GM18519 (cell line): Measurements from ENCODE around the gene TKFC.
A peak's percentile ranks its signal among the peaks of the same experiment; 100 is the strongest.

Source experiments
- ATAC-seq: cut with Tn5 transposase; IDR thresholded peaks from one replicate; pipeline ENCODE4 v1.9.1; 2021; ENCODE audit warnings: mild to moderate bottlenecking, moderate library complexity; ENCODE audit not compliant: unreplicated experiment, low FRiP score

Gene TKFC

DNA sequence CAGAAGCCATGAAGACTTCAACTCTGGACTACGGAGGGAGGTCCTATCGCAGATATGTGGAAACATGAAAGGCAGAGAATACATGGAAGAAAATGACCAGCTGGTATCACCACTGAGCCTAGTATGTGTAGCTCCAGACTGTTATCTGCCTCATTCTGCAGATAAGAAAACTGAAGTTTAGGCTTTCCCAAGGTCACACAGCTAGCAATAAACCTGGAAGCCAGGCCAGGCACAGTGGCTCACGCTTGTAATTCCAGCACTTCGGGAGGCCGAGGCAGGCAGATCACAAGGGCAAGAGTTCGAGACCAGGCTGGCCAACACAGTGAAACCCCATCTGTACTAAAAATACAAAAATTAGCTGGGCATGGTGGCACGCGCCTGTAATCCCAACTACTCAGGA is 22.3 kb upstream of the TKFC start:
- ATAC-seq = no peak

DNA sequence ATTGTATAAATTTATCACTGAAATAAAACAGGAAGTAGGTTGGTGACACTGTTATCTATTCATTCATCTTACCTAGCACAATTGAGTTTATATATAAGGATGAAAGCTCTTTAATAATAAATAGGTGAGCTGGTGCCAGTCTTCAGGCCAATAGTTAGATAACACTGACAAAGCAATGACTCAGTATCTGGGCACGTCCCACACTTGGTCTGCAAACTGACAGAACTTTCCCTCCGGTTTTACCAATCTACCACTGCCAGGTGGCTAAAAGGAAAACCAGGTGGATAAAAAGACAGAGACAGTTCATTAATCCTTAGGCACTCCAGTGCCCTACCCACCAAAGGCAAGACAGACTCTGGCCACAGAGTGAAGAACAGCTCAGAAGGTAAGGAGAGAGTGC is 17.8 kb upstream of the TKFC start:
- ATAC-seq = no peak

DNA sequence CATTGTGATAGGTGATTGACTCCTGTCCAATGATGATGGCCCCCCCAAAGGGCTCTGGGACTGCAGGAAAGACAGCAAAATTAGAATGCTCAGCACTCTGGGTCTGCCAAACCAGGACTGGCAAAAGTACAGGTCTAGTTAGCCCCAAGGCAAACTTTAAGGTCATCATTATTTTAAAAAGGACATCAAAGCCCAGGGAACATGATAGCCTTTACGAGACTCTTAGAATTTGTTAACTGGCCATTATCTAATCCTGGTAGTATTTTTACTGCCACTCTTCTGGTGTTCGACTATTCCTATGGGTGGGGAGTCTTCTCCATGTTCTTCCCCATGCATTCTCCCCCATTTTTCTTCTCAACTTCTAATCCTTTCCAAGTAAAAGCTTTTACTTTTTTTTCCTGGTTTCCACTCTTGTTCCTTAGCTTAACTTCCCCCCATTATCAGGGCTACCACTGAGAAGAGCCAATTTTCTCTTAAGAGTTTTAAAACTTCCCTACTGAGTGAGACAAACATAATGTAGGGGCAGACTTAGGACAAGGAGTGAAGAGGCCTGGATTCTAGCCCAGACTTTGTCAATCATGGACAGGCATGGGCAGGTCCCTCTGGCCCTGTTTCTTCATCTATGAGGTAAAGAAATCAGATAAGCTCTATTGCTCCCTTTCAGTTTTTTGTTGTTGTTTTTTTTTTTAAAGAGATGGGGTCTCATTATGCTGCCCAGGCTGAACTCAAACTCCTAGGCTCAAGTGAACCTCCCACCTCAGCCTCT is 7.2 kb upstream of the TKFC start:
- ATAC-seq = no peak

DNA sequence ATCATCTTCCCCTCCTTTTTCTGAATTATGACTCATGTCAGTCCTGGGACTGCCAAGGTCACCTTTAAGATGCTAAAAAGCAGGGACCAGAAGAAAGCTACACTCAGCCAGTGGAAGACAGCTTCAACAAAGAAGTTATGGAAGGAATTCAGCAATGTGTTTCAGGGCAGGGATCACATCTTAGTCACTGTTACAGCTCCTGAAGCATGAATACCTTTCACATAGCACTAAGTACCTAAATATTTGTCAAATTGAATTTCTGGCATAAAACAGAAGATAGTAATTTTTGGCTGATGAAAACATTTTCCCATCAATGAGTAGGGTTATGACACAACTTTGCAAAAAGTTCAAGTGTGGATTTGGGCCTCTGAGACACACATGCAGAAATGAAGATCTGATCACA is 5.4 kb upstream of the TKFC start:
- ATAC-seq = no peak

DNA sequence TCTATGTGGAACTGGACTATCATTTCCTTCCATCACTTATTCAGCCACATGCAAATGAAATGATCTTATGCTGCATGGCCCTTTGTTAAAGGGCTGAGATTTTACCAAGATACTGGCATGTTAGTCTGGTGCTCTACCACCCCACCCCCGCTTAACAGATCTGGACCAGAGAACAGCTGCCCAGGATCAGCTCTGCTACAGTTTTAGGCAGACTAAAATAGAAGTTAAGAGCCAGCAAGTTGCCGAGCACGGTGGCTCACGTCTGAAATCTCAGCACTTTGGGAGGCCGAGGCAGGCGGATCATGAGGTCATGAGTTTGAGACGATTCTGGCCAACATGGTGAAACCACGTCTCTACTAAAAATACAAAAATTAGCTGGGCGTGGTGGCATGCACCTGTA is 4.7 kb upstream of the TKFC start:
- ATAC-seq = no peak

DNA sequence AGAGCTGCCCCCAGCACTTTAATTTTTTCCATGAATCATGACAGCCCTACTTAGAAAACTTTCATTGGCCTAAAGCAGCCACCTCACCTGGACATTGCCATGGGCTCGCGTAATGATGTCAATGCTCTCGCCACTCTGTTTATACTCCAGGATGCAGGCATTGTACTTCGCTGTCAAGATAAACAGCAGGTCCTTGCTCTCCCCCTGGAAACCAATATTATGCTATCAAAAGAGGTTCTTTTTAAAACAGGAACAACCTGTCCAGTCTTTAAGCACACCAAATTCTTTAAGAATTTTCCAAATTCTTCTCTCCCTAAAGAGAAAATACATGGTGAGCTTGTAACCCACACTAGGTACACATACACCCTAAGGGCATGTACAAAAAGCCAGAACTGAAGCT is 3.2 kb upstream of the TKFC start:
- no peak for ATAC-seq

DNA sequence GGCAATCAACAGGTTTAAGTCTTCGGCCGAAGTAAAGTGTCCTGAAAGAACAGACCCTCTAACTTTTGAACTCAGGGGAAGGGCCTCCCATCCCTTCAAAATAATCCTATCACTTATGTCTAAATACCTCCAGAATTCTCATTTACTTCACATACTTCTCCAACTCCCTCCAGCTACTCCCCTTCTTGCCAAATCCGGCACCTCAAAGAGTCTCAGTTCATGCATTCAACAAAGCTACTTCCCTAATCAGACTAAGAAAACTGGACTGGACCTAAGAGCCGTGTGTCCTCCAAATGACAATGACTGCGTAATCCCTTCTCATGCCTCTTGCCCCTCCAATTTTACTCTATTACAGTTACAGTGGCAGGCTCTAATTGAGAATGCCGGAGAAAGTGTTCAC is 1.4 kb upstream of the TKFC start:
- ATAC-seq = no peak

DNA sequence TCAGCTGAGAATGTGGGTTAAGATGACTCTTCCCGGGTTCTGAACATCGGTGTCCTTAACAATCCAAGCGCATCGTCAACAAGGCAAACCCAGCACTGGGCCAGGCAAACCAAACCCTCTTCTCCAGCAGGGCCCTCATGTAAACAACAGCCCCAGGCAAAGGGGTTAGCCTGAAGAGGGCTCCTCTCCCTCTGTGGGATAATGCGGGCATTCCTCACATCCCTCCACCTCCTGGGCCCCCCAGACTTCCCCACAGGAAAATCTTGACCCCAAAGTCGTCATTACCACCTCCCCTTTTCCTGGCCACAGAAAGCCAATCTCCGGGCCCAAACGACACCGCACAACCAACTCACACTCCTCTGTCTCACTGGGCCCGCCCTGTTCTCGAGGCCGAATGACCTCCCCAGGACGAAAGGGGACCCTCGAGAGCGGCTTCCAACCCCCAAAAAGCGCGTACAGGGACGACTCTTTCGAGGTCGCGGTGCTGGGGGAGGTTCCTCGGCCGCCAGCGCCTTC is 689 bp upstream of the TKFC start:
- ATAC-seq = no peak

DNA sequence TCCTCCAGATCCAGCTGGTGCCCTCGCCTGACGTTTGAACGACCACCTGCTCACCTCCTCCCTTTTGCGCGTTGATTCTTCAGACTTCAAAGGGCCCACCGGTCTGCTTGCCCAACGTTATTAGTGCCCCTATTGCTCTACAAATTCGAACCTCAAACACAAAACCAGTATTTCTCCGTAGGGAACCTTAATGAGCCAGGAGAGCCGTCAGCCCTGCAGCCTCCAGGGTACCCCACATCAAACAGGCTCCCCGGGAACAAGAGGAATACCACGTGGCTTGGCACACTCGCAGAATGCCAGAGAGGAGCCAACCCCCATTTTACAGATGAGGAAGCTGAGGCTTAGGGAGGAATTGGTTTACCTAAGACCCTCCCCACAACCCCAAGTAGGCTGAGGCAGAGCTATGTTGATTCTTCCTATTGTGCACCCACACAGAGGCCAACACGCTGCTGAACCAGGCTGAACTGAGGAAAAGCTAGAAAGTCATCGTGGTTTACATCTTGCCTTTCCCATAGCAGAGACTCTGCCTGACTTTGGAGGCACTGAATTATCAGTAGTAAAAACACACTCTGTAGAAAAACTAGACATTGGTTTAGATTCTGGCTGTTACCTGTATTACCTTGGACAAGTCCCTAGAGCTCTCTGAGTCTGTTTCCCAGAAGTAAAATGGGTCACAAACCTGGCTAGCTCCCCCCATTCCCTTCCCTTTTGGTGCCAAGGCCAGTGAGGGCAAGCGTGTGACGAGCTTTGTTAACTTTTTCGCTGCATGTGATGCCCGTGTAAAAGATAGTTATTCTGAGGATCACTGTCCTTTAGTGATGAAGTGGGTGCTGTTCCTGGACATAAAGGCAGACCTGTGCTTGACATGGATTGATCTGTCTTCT is 764 bp downstream of the TKFC start:
- ATAC-seq = no peak

DNA sequence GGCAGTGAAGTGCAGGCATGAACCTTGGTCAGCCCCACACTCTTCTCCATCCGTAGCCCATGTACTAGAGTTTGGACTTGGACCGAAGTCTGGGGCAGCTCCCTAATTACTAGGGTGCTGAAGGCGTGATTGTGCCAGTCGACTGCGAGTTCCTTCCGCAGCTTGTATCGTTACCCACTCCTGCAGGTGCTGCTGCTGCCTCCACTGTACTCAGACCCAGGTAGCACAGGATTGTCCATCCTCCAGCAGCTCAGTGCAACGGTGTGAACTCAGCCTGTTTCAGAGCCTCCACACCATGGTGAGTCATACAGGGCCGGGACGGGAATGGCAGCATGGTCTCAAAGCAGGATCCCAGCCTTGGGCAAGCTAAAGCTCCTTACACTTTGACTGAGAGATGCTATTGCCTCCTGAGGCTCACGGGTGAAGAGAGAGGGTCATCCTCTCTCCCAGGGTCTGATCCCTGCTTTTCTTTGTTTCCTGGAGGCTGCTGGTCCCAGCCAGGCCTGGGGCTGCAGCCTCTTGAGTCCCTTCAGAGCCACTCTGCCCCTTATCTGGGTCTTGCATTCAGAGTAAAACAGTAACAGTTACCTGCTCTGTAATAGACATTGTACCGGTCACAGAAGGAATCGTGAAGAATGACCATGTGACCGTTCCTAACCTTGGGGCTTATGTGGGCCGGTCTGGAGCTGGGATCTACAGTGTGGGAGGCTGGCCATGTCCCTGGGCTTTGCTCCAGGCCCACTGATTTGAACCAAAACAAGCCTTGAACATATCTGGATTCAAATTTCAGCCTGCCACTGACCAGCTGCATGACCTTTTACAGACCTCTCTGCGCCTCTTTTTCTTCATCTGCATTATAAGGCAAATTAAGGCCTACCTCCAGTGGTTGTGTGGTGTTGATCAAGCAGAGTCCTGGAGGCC is 1.7 kb downstream of the TKFC start:
- ATAC-seq = no peak

DNA sequence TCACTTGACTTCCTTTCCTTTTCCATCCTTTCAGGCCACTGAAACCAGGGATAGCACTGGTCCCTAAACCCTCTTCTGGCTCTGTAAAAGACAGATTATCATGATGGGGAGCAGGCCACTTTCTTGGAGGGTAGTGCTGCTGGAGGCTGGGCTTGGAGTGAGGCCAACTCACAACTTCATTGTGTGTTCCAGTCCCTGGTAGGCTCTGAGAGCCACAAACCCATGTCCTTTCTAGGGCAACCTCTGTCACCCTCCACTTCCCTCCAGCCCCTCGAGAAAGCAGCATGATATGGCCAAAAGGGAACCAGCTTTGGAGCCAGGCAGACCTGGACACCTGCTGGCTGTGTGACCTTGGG is 2.3 kb downstream of the TKFC start:
- no peak for ATAC-seq

DNA sequence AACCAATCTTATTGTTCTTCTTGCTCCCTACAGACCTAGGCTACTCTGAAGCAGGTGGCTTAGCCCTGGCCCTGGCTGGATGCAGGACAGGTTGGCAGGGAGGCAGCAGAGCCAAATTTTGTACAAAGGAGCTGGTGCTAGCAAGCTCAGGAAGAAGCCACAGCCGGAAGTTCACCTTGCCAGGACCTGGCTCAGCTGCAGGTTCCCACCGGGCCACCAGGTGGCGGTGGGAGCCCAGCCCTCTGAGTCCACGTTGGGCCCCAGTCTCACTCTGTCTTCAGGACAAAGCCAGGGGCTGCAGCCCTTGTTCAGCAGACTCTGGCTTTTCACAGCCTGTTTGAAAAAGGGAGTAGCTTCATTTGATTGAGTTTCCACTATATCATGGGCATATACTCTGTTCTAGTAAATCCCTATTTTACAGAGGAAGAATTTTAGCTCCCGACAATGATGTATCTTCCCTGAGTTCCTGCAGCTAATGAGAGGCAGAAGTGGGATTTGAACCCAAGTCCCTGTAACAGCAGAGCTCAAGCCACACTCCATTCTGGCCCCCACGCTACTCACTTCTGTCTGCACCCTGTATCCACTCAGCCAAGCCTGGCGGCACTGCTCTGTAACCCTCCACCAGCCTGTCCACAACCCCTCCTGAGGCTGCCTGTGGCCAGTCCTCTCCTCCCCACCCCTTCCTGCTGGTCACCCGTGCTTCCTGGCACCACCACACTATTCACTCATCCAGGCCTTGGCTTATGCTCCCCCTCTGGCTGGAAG is 3.3 kb downstream of the TKFC start:
- peak; percentile 52 for ATAC-seq

DNA sequence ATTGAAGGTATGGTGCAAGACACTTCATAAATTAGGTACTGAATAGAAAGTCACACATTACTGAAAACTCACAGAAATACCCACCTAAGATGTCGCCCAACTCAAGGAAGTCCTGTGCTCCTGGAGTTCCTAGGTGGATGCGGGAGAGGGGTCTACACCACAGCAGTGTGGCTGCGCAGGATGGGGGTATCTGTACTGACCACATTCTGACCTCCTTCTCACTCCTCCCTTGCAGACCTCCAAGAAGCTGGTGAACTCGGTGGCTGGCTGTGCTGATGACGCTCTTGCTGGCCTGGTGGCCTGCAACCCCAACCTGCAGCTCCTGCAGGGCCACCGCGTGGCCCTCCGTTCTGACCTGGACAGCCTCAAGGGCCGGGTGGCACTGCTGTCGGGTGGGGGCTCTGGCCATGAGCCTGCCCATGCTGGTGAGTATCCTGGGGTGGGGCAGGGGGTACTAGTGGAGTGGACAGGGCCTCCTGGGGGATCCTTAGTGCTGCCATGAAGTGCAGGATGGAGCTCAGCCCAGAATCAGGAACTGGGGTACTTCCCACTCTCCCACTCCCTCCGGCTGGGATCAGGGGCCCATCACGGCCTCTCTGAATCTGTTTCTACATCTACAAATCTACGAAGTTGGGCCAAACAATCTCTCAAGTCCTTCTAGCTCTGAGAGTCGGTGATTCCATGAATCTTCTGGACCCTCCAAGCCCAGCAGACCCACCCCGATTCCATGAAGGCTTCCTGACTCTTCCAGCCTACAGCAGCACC is 4.9 kb downstream of the TKFC start:
- no peak for ATAC-seq

DNA sequence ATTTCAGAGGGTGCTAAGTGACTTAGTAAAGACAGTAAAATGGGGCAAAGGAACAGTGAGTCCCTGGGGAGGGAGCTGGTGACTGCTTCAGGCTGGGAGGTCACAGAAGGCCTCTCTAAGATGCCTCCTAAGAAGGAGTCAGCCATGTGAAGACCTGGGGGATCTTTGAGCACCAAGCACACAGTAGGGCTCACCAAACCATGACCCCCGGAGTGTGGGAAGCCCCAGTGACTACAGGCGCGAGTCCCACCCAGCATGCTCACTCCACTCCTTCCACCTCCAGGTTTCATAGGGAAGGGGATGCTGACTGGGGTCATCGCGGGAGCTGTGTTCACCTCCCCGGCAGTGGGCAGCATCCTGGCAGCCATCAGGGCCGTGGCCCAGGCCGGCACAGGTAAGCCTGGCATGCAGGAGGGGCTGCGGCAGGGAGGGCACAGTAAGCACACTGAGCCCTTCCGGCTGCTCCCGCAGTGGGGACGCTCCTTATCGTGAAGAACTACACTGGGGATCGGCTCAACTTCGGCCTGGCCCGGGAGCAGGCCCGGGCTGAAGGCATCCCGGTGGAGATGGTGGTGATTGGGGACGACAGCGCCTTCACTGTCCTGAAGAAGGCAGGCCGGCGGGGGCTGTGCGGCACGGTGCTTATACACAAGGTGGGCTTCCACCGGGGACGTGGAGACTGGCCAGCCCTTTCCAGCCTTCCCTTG is 5.9 kb downstream of the TKFC start:
- no peak for ATAC-seq

DNA sequence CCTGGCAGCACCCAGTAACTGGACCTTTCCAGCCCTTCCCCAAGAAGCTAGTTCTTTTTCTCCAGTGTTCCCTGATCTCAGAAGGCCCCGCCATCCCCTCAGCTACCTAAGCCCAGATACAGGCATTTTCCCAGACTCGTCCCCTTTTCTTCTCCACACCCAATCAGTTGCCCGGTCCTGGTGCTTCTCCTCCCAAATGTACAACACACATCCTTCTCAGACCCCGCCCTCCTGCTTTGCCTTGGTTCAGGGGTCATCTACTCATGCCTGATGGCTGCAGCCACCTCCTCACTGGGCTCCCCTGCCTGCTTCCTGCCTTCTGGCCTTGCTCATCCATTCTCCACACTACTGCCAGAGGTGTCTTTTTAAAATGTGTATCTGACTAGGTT is 6.5 kb downstream of the TKFC start:
- no peak for ATAC-seq

DNA sequence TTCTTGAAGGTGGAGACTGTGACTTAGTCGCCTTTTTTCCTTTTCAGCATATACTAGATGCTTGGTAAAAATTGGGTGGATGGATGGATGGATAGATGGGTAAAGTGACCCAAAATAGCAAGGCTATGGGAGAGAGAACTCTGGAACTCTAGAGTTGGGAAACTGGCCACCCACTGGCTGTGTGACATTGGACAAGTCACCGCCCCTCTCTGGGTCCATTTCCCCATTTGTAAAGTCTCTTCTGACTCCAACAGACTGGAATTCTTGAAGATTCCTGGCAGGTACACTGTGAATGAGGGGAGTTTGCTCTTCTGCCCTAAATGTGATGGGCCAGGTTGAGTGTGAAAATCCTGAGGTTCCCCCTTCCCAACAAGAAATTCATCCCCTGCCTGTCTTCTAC is 8.0 kb downstream of the TKFC start:
- ATAC-seq = no peak

DNA sequence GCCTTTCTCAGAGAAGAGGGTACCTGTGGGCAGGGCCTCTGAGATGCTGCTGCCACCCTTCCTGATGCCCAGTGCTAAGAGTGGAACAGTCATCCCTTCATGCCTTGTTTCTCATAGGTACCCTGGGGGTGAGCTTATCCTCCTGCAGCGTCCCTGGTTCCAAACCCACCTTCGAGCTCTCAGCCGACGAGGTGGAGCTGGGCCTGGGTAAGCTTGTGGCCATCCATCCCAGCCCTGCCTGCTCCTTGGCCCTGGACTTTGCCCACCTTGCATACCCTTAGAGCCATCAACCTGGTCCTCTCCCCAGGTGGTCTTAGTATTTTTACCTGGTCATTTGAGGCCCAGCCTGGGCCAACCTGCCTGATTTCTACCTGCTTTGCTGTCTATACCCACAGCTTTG is 8.7 kb downstream of the TKFC start:
- no peak for ATAC-seq

DNA sequence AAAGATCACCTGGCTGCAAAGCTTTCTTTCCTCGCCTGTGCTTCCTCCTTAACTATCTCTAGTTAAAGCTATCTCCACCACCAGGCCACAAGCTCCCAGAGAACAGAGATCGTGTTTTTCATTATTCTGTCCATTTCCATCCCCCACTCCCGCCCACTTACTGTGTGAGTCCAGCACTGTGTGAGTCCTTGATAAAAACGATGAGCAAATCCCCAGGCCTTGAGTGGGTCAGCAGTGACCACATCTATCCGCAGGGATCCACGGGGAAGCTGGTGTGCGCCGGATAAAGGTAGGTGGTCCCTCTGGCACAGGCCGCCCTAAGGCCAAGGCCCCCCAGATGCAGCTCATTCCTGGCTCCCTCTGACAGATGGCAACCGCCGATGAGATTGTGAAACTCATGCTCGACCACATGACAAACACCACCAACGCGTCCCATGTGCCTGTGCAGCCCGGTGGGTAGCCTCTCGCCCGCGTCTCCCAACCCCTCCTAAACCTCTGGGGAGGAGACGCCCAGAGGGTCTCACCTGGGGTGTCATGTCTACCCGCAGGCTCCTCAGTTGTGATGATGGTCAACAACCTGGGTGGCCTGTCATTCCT is 9.3 kb downstream of the TKFC start:
- ATAC-seq = no peak
